Spleen (tissue), 7 donors: ENCODE data around the gene NDUFAF8.

Experiments used
- POLR2A ChIP-seq, 3 donors: fragments of 450-650 bp; IDR thresholded peaks; one replicate each; pipeline ENCODE4 v1.5.1; 2017; ENCODE audit warnings: antibody characterized with exemption in 3 of 3, mild to moderate bottlenecking in 1 of 3
- POLR2AphosphoS5 ChIP-seq, 3 donors: sonication (generic); formaldehyde crosslinking; IDR thresholded peaks; one replicate each; pipeline ENCODE4 v1.5.1; 2017; ENCODE audit warnings: antibody characterized with exemption in 3 of 3
- TF ChIP-seq, protein P1 (sequence below), 11 experiments: fragments of 200-600 bp in 7 of 11; fragments of 450-650 bp in 4 of 11; sonication (generic) in 4 of 11; IDR thresholded peaks in 8 of 11; conservative IDR thresholded peaks in 3 of 11; 1 replicate in 7 of 11; 2 replicates in 4 of 11; pipeline versions ENCODE4 v1.4.0 to v1.8.0; 2016 to 2021; ENCODE audit warnings: antibody characterized with exemption in 11 of 11, inconsistent platforms in 4 of 11, mild to moderate bottlenecking in 1 of 11
- donor health status: DM: no; HTN: no; CAD: no; lungs with moderate emphysema.
- donor health status: DM: no; HTN: no; CAD: no.
- donor health status: DM: no; HTN: no; CAD: no.

DNA sequence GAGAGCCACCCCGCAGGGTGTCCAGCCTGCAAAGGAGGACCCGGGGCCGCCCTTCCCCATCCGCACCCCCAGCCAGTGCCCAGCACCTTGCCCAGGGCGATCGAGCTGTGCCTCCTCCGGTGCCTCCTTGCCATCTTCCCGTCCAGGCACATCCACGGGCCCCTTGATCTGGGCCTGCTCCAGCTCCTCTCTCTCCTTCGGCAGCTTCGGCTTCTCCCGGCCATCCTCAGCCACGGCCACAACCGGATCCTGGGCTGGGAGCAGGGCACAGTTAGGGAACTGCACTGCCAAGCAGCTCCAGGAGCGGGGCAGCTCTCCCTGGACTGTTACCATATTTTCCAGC lies 13.8 kb downstream of the NDUFAF8 start:
- TF ChIP-seq, protein P1, sequence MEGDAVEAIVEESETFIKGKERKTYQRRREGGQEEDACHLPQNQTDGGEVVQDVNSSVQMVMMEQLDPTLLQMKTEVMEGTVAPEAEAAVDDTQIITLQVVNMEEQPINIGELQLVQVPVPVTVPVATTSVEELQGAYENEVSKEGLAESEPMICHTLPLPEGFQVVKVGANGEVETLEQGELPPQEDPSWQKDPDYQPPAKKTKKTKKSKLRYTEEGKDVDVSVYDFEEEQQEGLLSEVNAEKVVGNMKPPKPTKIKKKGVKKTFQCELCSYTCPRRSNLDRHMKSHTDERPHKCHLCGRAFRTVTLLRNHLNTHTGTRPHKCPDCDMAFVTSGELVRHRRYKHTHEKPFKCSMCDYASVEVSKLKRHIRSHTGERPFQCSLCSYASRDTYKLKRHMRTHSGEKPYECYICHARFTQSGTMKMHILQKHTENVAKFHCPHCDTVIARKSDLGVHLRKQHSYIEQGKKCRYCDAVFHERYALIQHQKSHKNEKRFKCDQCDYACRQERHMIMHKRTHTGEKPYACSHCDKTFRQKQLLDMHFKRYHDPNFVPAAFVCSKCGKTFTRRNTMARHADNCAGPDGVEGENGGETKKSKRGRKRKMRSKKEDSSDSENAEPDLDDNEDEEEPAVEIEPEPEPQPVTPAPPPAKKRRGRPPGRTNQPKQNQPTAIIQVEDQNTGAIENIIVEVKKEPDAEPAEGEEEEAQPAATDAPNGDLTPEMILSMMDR (IDR thresholded peaks at IDR 0.05 in 8 of 11, conservative IDR thresholded peaks at IDR 0.05 in 3 of 11), result no peak
- no peak for TF ChIP-seq POLR2A (IDR thresholded peaks at IDR 0.05)
- peak in 1 of 3 donors; percentile 22 for TF ChIP-seq POLR2AphosphoS5 (IDR thresholded peaks at IDR 0.05)
